ENCODE data around the gene TMC8. TPM values are rescaled to one million over a fixed set of nuclear protein-coding genes. Genes with fewer than 3 reads are reported as not detected.

The TMC8 gene
- total RNA-seq, 2 donors from 2014 or later = 126 to 250 TPM

DNA sequence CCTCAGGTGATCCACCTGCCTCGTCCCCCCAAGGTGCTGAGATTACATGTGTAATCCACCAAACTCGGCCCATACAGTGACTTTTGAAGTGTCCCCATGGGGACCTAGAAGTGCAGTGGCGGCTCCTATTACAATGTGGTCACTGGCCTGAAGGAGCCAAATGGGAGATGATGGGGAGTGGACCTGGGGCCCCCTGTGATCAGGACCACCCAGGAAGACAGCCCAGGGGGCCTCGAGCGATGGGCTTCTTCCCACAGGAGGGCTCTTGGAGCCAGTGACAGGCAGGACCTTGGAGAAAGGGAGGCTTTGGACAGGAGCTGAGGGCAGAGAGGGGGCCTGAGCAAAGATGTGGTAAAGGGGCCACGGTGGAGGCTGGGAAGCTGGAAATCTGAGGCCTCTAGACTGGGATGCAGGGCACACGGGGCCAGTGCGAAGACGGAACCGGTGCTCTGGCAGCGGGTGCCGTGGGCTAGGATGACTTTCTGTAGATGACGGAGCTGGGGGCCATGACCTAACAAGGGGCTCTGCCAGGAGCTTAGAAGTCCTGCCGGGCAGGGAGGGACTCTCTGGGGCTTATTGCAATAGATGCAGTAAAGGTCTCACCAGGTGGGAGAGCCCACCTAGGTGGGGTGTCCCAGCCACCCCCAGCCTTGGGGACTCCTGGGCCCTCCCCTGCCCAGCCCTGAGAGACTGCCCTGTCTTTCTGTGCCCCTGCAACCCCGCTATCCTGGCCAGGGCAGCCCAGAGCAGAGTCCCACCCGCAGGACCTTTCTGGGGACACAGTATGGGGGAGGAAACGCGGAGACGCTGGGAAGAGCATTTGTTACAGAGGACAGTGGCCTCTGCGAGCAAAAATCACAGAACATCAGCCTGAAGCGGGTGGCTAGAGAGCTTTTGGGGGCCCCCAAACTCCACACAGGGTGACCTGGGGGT is 12.9 kb downstream of the TMC8 start:
- Mint-ChIP-seq H3K9me3 (no peaks in the 10 kb centered on the region), H3K27ac (peak overlapping the region; percentile 62), H3K4me1 (peaks cover 15% of the 10 kb centered on the region), H3K36me3 (ENCODE audit: low read depth) (peaks cover 38% of the 10 kb centered on the region), H3K27me3 (no peaks in the 10 kb centered on the region), H3K4me3 (no peak overlapping the region)
- ATAC-seq (replicated peaks) = no peak

DNA sequence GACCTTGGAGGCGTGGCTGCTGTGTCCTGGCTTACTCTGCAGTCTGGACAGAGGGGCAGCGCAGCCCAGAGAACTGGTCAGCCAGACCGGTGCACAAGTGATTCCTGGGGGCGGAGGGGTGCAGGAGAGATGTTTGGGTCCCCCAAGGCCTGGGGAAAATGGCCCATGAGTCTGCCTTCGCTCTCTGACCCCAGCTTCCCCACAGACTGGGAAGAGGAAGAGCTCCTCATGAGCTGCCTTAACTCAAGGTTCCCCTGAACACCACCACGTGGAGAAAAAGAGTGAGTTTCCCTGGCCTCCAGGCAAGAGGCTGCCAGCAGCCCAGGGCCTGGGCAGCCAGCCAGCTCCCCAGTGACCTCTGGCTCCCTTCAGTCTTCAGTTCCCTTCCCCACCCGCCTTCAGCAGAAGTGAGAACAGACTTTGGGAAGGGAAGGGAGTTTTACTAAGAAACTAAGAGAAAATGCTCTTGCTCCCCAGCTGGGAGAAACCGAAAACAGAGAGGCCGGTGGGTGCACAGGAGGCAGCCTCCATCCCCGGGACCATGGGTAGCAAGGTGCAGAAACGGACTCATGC is 13.7 kb downstream of the TMC8 start:
- Mint-ChIP-seq H3K27ac (peak overlapping the region; percentile 62), H3K4me3 (no peak overlapping the region), H3K27me3 (no peaks in the 10 kb centered on the region), H3K9me3 (no peaks in the 10 kb centered on the region), H3K4me1 (peaks cover 12% of the 10 kb centered on the region), H3K36me3 (ENCODE audit: low read depth) (peaks cover 31% of the 10 kb centered on the region)
- ATAC-seq (replicated peaks) = no peak

DNA sequence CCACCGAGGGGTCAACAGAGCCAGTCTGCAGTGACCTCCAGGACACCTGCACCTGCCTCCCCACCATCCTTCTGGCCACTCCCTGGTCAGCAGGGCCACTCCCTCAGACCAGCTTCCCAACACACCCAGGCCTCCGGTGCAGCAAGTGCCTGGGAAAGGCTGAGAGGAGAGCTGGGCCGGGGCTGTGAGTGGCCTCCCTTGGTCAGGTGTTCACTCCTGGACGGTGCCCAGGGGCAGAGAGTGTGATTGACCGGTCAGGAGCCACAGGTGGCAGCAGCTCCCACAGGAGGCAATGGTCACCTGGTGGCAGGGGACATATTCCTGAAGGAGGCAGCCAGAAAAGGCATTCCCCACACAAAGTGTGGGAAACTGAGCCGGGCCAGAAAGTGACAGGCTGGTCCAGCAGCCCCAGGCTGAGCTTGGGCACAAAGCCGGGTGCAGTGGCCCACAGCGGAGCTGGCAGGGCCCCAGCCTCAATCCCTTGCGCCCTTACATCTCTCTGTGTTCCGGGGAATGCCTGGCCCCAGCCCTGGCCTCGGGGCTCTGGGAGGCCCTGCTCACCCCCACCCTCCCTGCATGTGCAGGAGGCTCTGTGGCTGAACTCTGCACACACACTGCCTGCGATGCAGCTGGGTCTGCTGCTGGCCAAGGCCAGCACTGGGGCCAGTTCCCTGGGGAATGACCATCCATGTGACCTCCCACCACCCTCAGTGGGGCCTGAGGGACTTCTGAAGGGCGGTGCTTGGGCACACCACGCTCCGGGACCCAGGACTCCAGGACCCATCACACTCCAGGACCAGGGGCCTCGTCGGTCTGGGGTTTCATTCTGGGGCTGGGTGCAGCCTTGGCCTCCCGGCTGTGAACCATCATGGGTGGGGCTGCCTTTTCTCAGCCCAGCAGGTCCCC is 14.4 kb downstream of the TMC8 start:
- Mint-ChIP-seq H3K4me1 (peaks cover 10% of the 10 kb centered on the region), H3K36me3 (ENCODE audit: low read depth) (peaks cover 25% of the 10 kb centered on the region), H3K4me3 (no peak overlapping the region), H3K9me3 (no peaks in the 10 kb centered on the region), H3K27me3 (no peaks in the 10 kb centered on the region), H3K27ac (peak overlapping the region; percentile 62)
- no peak for ATAC-seq (replicated peaks)

DNA sequence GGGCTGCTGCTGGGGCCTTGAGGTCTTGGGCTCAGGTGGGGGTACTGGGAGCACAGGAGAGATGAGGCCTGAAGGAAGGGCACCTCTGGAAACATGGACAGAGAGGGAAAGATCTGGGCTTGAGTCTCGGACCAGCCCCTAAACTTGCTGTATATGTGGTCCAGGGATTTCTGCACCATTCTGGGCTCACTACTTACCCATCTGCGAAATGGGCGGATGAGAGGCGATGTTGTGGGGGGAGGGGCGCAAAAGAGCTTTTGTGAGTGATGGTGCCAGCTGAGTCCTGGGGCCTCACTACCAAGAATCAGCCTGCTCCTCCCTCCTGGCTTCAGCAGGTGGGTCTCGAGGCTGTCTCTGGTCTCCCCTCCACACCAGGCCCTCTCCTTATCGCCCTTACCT is 15.9 kb downstream of the TMC8 start:
- no peaks in the 10 kb centered on the region for H3K27me3 Mint-ChIP-seq
- peak overlapping the region; percentile 22 for H3K27ac Mint-ChIP-seq
- no peak for ATAC-seq (replicated peaks)
- peaks cover 13% of the 10 kb centered on the region for H3K36me3 Mint-ChIP-seq (ENCODE audit: low read depth)
- no peaks in the 10 kb centered on the region for H3K9me3 Mint-ChIP-seq
- no peak overlapping the region for H3K4me3 Mint-ChIP-seq
- H3K4me1 Mint-ChIP-seq = peaks cover 9% of the 10 kb centered on the region

DNA sequence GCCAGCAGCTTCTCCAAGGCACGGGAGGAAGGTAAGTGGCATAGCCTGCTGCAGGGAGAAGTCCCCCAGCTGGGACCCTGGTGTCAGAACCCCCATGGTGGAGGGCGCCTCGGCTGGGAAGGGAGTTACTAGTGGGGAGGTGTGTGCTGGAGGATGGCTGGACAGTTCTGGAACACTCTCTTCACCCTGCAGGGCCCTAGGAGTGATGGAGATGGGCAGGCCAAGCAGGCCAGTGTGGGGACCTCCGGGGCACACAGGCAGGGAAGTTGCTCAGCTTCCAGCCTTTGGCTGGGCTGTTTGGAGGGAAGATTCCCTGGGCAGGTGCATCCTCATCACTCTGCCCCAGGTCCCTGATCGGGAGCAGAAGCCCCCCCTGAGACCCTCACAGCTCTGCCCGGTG is 16.3 kb downstream of the TMC8 start:
- peak overlapping the region; percentile 62 for H3K27ac Mint-ChIP-seq
- H3K27me3 Mint-ChIP-seq = no peaks in the 10 kb centered on the region
- no peak overlapping the region for H3K4me3 Mint-ChIP-seq
- ATAC-seq (replicated peaks) = no peak
- H3K4me1 Mint-ChIP-seq = peaks cover 9% of the 10 kb centered on the region
- H3K9me3 Mint-ChIP-seq = no peaks in the 10 kb centered on the region
- peaks cover 9% of the 10 kb centered on the region for H3K36me3 Mint-ChIP-seq (ENCODE audit: low read depth)

DNA sequence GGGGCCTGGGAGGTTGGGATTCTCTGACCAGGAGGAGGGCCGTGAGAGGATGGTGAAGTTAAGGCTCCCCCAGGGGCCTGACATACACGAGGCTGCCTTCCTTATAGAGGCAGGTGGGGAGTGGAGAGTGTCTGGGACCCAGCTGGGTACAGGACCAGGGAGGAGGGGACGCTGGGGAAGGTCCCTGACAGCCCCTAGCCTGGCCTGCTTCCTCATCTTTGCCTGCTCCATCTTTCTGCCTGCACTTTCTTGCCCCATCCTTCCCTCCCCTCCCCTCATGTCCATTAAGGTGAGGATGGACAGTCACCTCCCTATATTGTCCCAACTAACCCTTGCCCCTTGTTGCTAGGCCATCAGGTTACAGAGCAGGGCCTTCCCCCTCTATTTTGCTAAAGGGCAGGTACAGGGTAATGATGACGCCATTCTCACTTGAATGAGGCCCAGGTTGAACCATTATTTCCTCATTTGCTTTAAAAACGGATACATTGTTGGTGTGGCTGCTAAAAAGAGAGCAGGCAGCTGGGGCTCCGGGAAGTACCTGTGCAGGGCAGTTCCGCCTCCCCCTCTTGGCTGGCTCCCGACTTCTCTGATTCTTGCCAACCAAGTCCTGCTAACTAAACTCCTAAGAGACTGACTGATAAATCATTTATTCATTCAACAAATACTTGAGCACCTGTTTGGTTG is 16.9 kb downstream of the TMC8 start:
- no peak overlapping the region for H3K4me3 Mint-ChIP-seq
- H3K27ac Mint-ChIP-seq = peak overlapping the region; percentile 62
- no peaks in the 10 kb centered on the region for H3K27me3 Mint-ChIP-seq
- no peaks in the 10 kb centered on the region for H3K9me3 Mint-ChIP-seq
- peak; percentile 28 for ATAC-seq (replicated peaks)
- H3K4me1 Mint-ChIP-seq = peaks cover 9% of the 10 kb centered on the region
- H3K36me3 Mint-ChIP-seq (ENCODE audit: low read depth) = peaks cover 4% of the 10 kb centered on the region

DNA sequence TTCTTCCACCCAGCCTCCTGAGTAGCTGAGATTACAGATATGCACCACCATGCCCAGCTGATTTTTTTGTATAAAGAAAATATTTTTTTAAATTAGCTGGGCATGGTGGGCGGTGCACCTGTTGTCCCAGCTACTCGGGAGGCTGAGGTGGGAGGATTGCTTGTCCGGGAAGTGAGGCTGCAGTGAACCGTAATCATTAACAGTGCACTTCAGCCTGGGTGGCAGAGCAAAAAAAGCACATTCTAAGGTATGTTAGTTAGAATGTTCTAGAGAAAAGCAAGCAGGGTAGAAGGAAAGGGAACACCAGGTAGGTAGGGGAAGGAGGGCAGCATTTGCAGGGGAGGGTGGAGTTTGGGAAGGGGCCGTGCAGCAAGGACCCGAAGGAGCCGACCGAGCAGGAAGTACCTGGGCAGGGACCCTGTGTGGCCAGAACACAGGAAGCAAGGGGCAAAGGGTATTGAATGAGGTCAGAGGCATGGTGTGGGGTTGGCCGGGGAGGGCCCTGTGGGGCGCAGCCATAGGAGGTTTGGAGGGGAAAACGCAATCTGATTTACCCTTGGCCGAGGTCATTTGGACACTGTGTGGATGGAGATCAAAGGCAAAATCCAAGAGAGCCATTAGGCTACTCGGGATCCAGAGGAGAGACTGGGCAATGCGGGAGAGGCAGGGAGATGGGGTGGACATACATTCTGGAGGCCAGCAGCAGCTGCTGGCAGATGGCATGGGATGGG is 17.9 kb downstream of the TMC8 start:
- no peaks in the 10 kb centered on the region for H3K36me3 Mint-ChIP-seq (ENCODE audit: low read depth)
- ATAC-seq (replicated peaks) = no peak
- no peaks in the 10 kb centered on the region for H3K27me3 Mint-ChIP-seq
- no peak overlapping the region for H3K27ac Mint-ChIP-seq
- H3K9me3 Mint-ChIP-seq = no peaks in the 10 kb centered on the region
- H3K4me3 Mint-ChIP-seq = no peak overlapping the region
- H3K4me1 Mint-ChIP-seq = peaks cover 9% of the 10 kb centered on the region

DNA sequence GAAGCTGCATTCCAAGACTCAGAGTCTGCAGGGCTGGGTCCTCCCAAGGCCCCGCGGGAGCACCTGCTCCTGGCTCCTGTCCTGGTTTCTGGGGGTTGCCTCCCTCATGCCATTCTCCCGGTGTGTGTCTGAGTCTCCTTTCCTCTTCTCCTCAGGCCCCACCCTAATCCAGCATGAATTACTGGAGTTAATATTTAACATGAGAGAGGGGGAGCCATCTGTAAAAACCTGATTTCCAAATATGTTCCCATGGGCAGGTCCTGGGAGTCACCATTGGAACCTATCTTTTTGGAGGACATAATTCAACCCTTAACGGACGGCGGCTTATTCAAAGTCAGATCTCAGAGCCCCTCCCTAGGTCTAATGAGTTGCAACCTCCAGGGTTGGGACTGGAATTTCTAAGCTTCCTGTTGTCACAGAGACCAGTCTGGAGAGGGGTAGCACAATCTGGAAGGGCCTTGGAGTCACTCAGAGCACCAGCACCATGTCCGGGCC is 21.0 kb downstream of the TMC8 start:
- Mint-ChIP-seq H3K9me3 (no peaks in the 10 kb centered on the region), H3K27me3 (no peaks in the 10 kb centered on the region), H3K4me3 (no peak overlapping the region), H3K27ac (no peak overlapping the region), H3K4me1 (peaks cover 9% of the 10 kb centered on the region), H3K36me3 (ENCODE audit: low read depth) (no peaks in the 10 kb centered on the region)
- ATAC-seq (replicated peaks) = no peak

DNA sequence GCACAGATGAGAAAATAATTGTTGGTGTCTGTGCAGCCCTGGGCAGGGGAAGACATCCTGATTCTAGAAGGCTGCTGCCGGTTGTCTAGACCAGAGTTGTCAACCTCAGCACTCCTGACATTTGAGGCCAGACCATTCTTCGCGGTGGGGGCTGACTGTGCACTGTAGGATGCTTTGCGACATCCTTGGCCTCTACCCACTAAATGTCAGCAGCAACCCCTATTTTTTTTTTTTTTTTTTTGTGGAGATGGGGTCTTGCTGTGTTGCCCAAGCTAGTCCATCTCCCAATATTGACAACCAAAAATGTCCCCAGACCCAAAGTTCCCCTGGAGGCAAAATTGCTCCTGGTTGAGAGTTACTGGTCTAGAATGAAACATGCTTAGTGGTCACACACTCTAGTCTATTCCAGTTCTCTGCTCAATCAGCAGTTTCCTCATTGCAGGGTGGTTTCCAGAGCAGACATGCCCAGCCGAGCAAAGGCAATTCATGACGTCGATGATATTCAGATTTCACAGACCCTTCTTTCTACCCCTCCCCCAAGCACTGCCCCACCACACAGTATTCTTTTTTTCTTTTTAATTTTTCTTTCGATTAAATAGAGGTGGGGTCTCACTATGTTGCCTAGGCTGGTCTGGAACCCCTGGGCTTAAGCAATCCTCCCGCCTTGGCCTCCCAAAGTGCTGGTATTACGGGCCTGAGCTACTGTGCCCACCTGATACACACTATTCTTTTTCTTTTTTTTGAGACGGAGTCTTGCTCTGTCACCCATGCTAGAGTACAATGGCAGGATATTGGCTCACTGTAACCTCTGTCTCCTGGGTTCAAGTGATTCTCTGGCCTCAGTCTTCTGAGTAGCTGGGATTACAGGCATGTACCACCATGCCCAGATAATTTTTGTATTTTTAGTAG is 24.6 kb downstream of the TMC8 start:
- Mint-ChIP-seq H3K9me3 (no peaks in the 10 kb centered on the region), H3K27ac (peak overlapping the region; percentile 63), H3K36me3 (ENCODE audit: low read depth) (peaks cover 6% of the 10 kb centered on the region), H3K27me3 (no peaks in the 10 kb centered on the region), H3K4me1 (peaks cover 11% of the 10 kb centered on the region), H3K4me3 (peak overlapping the region; percentile 19)
- ATAC-seq (replicated peaks) = peak; percentile 66

DNA sequence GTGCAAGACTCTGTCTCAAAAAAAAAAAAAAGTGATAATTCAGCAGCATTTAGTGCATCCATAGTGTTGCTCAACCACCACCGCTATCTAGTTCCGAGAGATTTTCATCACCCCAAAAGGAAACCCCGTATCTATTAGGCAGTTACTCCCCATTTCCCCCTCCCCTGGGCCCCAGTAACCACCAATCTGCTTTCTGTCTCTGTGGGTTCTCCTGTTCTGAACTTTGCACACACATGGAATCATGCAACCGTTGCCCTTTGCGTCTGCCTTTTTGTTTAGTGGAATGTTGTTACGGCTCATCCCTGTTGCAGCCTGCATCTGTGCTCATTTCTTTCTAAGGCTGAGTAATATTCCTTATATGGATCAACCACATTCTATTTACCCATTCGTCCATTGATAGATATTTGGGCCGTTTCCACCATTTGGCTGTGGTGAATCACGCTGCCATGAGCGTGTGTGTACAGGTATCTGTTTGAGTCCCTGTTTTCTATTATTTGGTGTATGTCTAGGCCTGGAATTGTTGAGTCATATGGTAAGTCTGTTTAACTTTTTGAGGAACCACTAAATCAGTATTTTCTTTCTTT is 29.1 kb downstream of the TMC8 start:
- Mint-ChIP-seq H3K4me1 (peaks cover 12% of the 10 kb centered on the region), H3K27me3 (no peaks in the 10 kb centered on the region), H3K9me3 (no peaks in the 10 kb centered on the region), H3K4me3 (peak overlapping the region; percentile 60), H3K36me3 (ENCODE audit: low read depth) (peaks cover 7% of the 10 kb centered on the region), H3K27ac (peak overlapping the region; percentile 92)
- peak; percentile 89 for ATAC-seq (replicated peaks)

DNA sequence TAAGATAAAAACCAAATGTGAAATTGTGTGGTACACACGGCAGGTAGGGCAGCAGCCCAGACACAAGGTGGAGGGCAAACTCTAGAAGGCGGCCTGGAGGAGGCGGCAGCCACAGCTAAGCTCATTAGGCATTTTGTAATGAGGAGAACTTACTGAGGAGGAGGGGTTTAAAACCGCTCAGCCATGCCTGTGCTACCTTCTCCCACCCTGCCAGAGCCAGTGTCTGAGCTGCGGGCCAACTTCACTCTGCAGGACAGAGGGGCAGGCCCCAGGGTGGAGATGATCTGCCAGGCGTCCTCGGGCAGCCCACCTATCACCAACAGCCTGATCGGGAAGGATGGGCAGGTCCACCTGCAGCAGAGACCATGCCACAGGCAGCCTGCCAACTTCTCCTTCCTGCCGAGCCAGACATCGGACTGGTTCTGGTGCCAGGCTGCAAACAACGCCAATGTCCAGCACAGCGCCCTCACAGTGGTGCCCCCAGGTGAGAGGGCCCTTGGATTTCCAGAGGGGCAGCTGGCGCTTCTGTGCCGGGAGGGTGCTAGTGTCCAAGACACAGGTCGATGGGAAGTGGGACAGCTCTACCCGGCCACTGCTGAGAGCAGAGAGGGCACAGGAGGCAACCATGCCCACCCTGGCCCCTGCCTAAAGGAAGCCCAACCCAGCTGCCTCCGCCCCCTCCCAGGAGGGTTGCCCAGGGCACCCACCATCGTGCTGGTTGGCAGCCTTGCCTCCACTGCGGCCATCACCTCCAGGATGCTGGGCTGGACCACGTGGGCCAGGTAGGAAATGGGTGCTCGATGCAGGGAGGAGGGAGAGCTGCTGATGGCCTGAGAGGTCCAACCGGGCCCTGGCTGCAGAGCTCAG is 33.5 kb downstream of the TMC8 start:
- Mint-ChIP-seq H3K27me3 (no peaks in the 10 kb centered on the region), H3K27ac (no peak overlapping the region), H3K4me3 (no peak overlapping the region), H3K36me3 (ENCODE audit: low read depth) (peaks cover 7% of the 10 kb centered on the region), H3K9me3 (no peaks in the 10 kb centered on the region), H3K4me1 (peaks cover 12% of the 10 kb centered on the region)
- no peak for ATAC-seq (replicated peaks)
